PC-9 (cell line): Measurements from ENCODE around the gene RNF157.

ENCODE experiments used
- EZH2 ChIP-seq: fragments of 200-600 bp; sonication (generic); IDR thresholded peaks from 2 replicates; pipeline ENCODE4 v1.8.0; 2017; ENCODE audit warnings: antibody characterized with exemption, low read depth
- TF ChIP-seq, protein P1 (sequence below): fragments of 200-600 bp; sonication (generic); conservative IDR thresholded peaks from 2 replicates; pipeline ENCODE4 v1.6.1; 2017; ENCODE audit warnings: mixed run types, antibody characterized with exemption, mild to moderate bottlenecking, moderate library complexity

- TF ChIP-seq, protein P1, sequence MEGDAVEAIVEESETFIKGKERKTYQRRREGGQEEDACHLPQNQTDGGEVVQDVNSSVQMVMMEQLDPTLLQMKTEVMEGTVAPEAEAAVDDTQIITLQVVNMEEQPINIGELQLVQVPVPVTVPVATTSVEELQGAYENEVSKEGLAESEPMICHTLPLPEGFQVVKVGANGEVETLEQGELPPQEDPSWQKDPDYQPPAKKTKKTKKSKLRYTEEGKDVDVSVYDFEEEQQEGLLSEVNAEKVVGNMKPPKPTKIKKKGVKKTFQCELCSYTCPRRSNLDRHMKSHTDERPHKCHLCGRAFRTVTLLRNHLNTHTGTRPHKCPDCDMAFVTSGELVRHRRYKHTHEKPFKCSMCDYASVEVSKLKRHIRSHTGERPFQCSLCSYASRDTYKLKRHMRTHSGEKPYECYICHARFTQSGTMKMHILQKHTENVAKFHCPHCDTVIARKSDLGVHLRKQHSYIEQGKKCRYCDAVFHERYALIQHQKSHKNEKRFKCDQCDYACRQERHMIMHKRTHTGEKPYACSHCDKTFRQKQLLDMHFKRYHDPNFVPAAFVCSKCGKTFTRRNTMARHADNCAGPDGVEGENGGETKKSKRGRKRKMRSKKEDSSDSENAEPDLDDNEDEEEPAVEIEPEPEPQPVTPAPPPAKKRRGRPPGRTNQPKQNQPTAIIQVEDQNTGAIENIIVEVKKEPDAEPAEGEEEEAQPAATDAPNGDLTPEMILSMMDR, result no peak
- no peak for TF ChIP-seq EZH2
These were observed 76.0 kb downstream of the RNF157 start for GRCh38 chr17:76164331-76164730.
